NCI-H526 treated with DMSO at 0.1 percent for 48 hours (cell line): ENCODE results near the gene COL8A2.

ENCODE experiments used
- DNase-seq: peaks from one replicate; lab custom pipeline; 2025; lab: John Stamatoyannopoulos, UW

The COL8A2 gene

DNA sequence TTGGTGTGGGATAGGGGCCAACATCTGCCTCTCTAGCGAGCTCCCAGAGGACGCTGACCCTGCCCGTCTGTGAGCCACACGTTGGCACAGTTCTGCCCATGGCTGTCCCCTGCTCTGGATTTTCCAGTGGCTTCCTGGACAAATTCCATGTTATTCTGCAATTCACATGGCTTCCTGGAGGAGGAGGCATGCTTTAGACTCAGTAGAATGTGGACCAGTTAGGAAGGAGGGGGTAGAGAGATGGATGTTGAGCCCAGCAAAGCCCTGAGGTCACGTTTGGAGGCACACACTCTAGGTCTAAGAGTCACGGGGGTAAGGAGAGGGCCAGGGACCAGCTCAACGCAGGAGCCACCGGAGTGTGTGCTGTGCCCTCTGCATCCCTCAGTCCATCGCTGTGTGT, 12.2 kb downstream of the COL8A2 start:
- no peak for DNase-seq

- no peak for DNase-seq
Observed at GRCh38 chr1:36111151-36111550, 13.9 kb downstream of the COL8A2 start.

DNA sequence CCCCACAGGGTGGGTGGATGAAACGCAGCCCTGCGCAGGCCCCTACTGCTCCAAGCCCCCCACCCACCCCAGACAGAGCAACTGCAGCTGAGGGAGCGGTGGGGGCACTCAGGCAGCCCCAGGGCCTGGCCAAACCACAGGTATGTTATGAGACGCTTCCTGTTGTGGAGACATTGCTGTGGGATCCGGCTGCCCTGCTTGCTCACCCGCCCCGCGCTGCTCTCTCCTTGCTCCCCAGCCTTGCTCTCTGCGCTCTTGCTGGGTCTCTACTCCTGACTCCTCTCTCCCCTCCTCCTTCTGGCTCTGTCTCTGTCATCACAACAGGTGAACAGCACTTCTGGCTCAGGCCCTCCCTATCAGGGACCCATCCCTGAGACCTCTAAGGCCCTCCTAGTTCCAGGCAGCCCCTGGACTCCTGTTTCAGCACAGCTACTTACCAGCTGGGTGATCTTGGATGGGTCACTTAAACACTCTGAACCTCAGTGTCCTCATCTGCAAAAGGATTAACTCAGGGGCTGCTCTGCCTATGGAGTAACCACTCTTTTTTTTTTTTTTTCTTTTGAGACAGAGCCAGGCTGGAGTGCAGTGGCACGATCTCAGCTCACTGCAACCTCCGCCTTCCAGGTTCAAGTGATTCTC, 15.9 kb downstream of the COL8A2 start:
- no peak for DNase-seq

- no peak for DNase-seq
Observed at GRCh38 chr1:36108314-36108713, 16.7 kb downstream of the COL8A2 start.

GRCh38 chr1:36107394-36107793, 17.6 kb downstream of the COL8A2 start:
- DNase-seq, result no peak

DNA sequence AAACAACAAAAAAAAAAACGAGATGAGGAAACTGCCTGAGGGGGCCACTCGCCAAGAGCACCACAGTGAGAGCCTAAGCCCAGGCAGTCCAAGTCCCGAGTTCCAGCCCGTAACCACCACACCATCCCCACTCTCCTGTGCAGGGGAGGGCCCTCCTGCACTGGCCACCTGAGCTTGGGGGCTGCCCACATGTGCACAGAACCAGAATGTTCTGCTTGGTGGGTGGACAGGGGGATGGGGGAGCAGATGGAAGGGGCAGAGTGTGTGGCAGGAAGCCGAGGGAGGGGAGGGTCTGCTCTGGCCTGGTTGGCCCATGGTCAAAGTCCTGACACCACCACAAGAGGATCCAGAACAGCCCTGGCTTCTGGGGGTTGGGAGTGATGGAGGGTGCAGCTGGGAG, 18.8 kb downstream of the COL8A2 start:
- DNase-seq, result no peak

DNA sequence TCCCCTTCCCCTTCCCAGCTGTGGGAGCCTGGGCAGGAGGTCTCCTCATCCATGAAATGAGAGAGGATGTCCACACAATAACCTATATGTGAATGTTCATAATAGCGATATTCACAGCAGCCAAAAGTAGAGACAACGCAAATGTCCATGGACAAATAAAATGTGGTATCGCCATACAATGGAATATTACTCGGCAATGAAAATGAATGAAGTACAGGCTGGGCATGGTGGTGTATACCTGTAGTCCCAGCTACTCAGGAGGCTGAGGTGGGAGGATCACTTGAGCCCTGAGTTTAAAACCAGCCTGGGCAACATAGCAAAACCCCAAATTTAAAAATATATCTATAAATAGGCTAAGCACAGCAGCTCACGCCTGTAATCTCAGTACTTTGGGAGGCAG, 23.5 kb downstream of the COL8A2 start:
- no peak for DNase-seq

DNA sequence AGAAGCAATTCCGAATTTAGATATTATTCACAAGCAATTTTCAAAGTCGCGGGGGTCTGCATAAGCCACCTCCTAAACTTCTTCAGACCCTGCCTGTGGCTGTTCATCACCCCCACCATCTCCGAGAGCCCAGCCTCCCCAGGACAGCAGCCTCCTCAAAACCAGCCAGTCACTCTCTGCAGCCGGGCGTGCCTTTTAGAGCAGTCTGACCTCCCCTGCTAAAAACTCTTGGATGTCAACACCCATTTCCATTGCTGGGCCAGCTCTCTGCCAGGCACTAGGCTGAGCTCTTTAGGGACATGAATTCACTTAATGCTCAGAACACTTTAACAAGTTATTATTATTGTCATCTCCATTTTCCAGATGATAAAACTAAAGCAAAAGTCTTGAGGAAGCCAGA, 24.6 kb downstream of the COL8A2 start:
- DNase-seq, result no peak

DNA sequence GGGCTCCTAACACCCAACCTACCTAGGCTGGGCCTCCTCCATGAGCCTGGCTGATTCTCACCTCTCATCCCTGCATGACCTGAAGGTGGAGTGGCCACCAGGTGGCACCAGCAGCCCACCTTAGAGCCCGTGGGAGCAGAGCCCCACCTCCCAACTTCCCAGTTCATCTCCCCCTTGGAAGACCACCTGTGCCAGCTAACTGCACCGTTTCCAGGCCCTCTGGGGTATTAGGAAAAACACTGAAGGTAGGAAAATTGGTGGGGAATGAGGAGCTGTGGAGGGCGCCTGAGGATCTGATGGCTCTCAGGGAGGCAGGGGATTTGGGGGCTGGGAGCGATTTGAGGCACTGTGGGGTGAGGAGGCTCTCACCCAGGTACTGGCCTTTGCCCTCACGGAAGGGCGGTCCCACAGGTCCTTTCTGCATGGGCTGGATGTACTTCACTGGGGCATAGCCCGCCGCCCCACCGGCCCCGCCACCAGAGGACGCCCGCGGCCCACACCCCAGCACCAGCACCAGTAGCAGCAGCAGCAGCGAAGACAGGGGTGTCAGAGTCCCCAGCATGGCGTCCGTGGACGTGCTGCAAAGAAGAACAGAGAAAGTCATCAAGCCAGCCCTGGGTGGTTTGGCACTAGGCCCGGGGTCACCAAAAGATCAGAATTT, 25.2 kb downstream of the COL8A2 start:
- peak; percentile 54 for DNase-seq

DNA sequence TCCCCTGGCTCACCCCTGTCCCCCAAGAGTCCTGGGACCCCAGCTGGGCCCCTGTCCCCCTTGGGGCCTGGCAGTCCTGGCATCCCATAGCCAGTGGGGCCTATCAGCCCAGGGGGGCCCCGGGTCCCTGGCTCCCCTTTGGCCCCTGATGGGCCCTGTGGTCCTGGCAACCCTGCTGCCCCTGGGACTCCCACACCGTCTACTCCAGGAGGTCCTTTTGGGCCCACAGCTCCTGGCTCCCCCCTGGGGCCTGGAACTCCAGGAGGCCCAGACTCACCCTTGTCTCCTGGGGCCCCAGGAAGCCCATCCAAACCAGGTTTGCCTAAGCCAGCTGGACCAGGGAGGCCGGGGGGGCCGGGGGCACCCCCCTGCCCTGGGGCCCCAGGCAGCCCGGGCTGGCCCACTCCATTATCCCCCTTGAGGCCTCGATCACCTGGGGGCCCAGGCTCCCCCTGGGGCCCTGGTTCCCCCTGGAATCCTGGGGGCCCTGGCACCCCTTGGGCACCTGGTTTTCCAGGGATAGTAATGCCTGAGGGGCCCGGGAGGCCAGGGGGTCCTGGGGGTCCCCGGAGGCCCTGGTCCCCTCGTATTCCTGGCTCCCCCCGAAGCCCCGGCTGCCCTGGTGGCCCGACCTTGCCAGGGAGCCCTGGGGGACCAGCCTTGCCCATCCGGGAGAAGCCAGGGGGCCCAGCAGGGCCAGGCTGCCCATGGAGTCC, 26.2 kb downstream of the COL8A2 start:
- no peak for DNase-seq

GRCh38 chr1:36097693-36098585, 27.1 kb downstream of the COL8A2 start:
- no peak for DNase-seq

DNA sequence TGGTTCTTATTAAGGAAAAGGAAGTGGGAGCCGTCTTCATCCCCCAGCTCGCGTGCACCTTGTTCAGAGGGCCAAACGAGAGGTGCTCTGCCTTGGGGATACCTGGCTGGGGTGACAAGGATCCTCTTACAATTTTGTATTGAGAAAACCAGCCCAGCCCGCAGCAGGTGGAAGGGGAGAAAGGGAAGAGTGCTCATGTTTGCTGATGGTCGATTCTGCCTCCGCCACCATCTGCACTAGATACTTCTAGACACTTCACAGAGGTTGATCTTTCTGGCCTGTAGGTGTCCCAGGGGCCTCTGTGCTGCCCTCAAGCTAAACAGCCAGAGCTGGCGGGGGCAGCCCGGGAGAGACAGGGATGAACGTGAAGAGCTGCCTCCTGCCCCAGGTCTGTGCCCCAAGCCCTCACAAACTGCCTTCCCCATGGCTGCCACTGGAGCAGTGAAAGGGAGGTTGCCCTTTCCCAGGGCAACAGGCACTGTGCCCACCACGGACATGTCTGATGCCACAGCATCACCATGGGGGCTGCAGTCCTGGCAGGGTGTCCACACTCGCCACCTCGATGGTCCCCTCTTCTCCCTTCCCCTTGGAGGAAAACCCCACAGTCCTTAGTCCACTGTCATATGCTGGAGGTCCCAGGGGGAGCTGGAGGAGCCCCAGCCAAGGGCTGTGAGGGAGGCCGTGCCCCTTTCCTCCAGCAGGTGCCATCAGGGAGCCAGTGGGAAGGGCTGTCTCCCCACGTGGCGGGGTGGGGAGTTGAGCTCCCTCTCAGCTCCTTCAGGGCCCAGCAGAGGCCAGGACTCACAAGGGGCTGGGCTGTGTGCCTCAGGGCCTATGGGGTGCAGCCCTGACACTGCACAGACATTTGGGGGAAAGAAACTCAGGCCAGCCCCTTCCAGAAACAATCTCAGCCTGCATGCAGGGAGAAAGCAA, 28.3 kb downstream of the COL8A2 start:
- DNase-seq, result no peak

DNA sequence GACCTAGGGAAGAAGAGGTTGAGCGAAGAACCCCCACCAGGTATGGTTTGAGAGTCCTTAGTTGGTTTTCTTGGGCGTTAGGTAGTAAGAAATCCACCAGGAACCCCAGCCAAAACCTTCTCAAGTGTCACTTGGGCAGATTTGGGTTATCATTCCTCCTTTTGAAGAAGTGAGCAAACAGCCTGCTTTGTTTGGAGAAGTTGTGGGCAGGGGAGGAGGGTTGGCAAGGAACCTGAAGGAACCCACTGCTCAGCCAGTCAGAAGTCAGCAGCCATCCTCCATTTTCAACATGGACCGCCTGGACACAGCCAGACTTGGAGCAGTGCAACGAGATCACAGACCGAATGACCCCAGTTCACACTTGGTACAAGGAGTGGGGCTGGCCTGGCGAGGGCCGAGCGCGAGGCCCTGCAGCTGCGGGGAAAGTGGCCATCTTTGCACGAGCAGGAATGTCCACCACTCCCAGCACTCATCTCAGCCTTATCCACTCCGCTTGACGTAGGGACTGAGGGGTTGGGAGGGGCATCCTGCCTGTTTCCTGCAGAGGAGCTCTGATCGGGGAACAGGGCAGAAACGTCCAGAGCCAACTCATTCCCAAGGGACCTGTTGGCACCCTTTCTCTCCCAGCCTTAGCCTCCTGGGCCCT, 29.1 kb downstream of the COL8A2 start:
- DNase-seq, result no peak

- no peak for DNase-seq
Observed at GRCh38 chr1:36094621-36095061, 30.4 kb downstream of the COL8A2 start.

DNA sequence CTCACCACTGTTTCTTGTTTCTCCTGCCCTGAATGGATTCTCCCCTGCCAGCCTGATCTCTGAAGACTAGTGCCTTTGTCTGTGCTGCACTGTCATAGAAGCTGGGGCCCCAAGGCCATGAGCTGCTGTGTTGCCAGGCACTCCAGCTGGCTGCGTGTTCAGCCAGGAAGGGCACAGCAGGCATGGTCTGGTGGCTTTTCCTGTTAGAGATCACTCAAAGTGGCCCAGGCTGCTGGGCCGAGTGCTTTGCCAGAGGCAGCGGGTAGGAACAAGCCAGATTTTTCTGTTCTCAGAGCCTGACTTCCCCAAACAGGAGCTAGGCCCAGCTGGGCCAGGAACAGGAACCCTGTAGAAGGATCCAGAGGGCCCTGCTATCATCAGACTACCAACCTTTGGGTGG, 31.1 kb downstream of the COL8A2 start:
- no peak for DNase-seq

DNA sequence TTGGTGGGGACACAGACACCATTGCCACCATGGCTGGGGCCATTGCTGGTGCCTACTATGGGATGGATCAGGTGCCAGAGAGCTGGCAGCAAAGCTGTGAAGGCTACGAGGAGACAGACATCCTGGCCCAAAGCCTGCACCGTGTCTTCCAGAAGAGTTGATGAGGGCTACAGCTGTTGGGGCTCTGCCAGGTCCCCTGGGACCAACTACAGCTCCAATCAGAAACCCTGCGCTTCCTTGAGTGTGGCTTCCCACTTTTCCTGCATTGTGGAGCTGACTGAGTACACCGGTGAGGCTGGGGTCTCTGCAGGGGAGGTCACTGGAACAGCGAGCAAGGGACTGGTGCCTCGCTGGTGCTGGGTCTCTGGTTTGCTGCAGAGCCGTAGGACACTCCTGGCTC, 31.8 kb downstream of the COL8A2 start:
- DNase-seq, result no peak

- DNase-seq, result no peak
Observed at GRCh38 chr1:36092798-36093185, 32.2 kb downstream of the COL8A2 start.

GRCh38 chr1:36092166-36092797, 32.7 kb downstream of the COL8A2 start:
- no peak for DNase-seq

- DNase-seq, result no peak
Observed at GRCh38 chr1:36091698-36092097, 33.3 kb downstream of the COL8A2 start.

DNA sequence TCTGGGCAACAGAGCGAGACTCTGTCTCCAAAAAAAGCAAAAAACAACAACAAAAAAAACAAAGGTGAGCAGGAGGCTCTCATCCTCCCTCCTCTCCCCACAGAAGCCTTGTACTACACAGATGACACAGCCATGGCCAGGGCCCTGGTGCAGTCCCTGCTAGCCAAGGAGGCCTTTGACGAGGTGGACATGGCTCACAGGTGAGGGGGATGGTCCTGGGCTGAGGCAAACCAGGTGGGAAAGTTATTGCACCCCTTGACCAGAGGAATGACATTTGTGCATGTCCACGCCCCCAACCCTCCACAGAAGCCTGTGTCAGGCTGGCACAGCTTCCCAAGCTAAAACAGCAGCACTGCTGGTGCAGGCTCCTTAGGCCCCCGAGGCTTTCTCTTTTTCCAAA, 33.9 kb downstream of the COL8A2 start:
- no peak for DNase-seq
